ENCODE results near the gene SEC11A. TPM values are rescaled to one million over a fixed set of nuclear protein-coding genes. Genes with fewer than 3 reads are reported as not detected.

SEC11A gene
- total RNA-seq, 1 experiment from 2014 or later = 238 TPM

DNA sequence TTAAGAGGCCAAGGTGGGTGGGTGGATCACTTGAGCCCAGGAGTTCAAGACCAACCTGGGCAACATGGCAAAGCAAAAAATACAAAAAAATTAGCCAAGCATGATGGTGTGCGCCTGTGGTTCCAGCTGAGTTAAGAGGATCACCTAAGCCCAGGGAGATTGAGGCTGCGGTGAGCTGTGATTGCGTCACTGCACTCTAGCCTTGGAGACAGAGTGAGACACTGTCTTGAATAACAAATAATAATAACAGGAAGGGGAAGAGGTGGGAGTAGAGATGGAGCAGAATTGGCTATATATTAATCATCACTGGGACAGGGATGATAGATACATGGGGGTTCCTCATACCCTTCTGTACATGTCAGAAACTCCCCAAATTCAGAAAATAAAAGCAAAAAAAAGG is 34.1 kb downstream of the SEC11A start:
- DNase-seq (ENCODE audit: low spot score) = no peak

GRCh38 chr15:84671211-84671610 is 44.7 kb downstream of the SEC11A start:
- no peak for DNase-seq (ENCODE audit: low spot score)

DNA sequence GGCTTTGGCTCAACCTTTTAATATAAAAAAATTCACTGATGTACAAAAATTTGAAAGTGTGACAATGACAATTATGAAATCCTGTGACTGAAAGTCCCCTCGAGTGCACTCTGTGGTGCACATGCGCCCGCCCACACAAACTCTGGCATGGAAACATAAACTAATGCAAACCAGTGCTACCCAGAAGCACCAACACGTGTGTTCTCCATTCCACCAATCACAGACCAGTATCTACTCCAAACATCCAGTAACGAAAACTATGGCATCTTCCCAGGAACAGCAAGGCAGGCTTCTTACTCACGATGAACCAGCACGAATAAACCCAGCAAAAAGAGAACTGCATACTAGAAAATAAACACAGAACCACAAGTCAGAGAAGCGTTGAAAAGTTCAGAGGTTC is 46.2 kb downstream of the SEC11A start:
- DNase-seq (ENCODE audit: low spot score) = no peak

DNA sequence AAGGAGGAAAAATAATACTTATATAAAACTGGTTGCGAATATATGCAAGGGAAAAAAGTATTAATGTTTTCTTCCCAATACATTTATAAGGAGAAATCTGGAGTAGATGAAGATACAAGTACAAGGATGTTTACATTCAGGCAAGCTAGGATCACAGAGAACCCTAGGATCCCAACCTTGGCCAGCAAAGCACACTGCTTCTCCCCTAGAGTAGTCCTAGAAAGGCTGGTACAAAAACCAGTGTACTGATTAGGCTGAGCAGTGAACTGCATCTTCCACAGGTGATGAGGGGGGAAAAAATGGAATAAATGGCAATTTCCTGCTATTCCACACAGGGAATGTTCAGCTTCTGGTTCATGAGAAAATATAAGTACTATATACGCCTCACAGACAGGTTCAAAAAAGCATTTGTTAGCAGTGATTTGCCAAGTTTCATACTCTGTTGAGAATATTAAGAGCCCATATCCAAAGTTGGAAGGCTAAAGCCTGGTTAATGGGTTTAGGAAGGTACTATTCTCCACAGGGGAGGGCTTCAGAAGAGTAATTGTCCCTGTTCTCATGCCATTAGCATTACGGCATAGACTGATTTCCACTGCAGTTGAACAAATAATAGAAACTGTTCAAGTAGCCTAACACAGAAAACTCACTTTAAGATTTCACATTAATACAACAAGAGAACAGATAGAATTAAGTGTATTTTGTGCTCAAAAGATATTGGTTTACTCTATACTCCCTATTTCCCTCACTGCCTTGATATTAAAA is 47.5 kb downstream of the SEC11A start:
- DNase-seq (ENCODE audit: low spot score) = no peak

GRCh38 chr15:84666373-84666772 is 49.6 kb downstream of the SEC11A start:
- no peak for DNase-seq (ENCODE audit: low spot score)

- DNase-seq (ENCODE audit: low spot score) = no peak
These were observed 54.9 kb downstream of the SEC11A start for GRCh38 chr15:84661001-84661400.

DNA sequence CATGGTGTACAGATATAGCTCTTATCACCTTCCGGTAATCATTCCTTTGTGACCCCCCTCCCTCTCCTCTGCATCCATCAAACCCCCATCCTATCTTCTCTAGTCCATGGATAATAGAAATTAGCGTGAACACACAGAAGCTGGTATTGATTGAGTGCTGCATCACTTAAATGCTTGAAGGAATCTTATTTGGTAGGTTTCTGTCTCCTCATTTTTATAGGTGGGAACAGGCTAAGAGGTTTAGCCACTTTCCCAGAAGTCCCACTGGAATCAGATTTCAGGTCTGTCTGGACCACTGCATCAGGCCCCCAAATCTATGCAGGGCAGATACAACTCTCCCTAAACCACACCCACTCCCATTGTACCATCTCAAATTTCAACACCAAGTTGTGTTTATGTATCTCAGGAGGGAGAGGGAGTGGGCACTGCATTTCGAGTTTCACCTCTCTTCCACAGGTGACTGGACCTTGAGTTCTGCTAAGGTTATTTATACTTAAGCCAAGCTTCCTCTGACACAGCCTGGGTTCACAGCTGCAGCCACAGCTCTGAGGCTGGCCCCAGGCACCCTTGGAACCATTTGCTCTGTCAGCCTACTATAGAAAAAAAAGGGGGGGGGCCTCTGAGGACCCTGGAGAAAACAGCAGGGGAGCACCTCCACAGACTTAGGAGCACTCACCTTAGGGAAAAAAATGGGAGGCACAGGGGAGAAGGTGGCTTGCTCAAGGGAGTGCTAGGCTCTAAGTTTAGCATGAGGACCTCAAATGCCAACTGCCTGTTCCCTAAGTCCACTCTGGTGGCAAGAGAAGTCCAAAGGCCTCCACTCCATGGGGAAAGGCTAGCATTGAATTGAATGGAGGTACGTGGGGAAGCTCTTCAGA is 55.8 kb downstream of the SEC11A start:
- no peak for DNase-seq (ENCODE audit: low spot score)

DNA sequence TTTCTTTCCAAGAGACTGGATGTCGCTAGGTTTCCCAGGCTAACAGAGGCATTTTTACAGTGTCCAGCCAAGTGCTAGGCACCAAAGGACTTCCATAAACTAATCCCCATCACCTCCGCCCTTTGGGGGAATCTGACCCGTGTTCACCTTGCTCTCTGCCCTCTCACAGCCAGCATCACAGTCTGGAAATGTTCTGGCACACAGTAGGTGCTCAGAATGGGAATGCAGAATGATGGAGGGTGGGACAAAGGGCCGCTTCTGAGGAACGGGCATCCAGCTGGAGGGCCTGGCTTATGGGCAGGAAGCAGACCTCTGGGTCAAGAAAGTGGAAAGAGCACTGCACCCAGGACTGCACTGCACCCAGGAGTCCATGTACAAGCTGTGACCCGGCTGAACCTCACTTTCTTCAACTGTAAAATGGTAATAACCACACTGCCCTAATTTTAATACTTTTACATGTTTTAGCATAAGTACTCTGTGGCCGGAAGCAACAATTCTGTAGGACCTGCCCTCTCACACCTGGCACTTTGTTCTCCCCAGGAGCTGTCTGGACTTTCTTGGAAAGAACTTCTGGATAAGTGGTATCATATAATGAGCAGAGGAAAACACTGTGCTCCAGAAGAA is 57.0 kb downstream of the SEC11A start:
- peak; percentile 47 for DNase-seq (ENCODE audit: low spot score)

- peak; percentile 96 for DNase-seq (ENCODE audit: low spot score)
These were observed 57.7 kb downstream of the SEC11A start, which contains the start of gene NMB for GRCh38 chr15:84658080-84658787. Gene NMB, minus strand, starts transcription at chr15:84658199. Its CDS starts 47 bp downstream, at chr15:84658152.

DNA sequence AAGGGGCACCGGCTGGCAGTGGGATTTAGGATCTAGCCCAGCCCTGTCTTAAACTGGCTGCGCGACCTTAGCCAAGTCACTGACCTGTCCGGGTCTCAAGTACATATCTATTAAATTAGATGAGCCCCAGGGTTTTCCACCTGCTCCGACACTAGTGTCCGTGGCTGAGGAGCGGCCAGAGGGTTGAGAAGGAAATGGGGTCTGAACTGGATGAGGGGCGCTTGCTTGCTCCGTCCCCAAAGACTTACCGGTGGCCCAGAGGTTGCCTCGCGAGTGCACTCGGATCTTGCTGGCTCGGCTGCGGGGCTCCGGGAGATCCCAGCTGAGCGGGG is 58.2 kb downstream of the SEC11A start:
- DNase-seq (ENCODE audit: low spot score) = no peak

DNA sequence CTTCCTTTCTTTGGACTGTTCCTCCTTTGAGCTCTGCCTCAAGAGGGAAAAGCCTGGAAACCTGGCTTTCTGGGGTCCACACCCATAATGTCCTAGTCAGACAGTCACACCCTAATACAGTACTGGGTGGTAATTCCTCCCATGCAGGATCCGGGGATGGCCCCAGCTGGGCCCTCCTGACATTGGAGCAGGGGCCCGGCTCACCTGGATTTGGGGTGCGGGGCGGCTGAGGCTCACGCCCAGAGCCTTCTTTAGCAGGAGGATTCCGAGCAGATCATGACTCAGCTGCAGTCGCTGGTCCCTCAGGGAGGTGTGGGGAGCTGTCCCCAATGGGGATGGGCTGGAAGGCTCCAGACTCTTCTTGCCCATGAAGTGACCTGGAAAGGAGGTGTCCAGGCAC is 59.0 kb downstream of the SEC11A start:
- no peak for DNase-seq (ENCODE audit: low spot score)

- peak; percentile 93 for DNase-seq (ENCODE audit: low spot score)
These were observed 61.1 kb downstream of the SEC11A start for GRCh38 chr15:84654689-84655453.

DNA sequence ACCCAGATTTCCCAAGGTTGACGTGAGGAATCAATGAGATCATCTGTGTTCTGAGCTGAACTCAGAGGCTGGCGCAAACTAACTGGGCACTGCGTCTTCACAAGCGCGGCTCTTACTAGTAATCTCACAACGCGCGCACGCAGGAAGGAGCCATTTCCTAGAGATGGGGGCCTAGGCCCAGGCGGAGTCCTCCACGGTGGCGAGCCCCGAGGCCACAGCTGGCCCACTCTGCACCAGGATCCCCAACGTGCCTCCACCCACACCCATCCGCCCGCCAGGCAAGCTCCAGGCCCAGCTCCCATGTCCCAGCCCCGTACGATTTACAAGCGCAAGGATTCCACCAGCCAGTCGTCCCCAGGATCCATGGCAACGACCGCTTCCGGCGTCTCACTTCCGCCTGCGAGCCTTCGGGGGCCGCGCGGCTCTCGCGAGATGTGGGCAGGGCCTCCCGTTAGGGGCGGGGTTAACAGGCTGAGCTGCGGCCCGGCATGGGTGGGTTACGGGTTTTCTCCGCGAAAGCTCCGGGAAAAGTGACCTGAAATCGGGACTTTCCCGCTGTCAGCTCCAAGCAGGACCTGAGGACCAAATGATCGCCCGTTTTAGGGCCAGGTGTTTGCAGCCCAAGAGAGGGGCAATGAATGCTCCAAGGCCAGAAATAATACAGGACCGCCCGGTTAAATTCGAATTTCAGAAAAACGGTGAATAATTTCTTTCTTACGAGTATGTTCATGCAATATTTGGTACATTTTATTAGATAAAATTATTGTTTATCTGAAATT is 61.8 kb downstream of the SEC11A start, which contains the start of gene WDR73:
Gene WDR73 (minus strand): TSS at position 374 of the 779 bp plus-strand sequence. CDS start 9 bp downstream, at position 365.
- DNase-seq (ENCODE audit: low spot score) = peak; percentile 98

DNA sequence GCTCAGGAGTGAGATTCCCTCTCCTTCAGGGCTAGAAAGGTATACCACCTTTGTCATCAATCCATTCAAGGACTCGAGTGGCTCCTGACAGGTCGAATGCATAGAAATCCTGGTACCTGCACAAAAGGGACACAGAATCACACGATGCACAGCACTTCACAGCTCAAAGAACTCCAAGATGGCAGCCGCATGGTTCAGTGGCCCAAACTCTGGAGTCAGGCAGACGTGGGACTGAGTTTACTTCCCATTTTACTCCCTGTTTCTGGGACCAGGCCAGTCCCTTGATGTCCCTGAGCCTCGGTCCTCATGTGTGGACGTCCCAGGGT is 62.4 kb downstream of the SEC11A start:
- DNase-seq (ENCODE audit: low spot score) = no peak

- no peak for DNase-seq (ENCODE audit: low spot score)
These were observed 66.2 kb downstream of the SEC11A start for GRCh38 chr15:84649706-84650105.

GRCh38 chr15:84648539-84648938 is 67.4 kb downstream of the SEC11A start:
- DNase-seq (ENCODE audit: low spot score) = no peak

- DNase-seq (ENCODE audit: low spot score) = no peak
These were observed 68.2 kb downstream of the SEC11A start for GRCh38 chr15:84647726-84648125.

- no peak for DNase-seq (ENCODE audit: low spot score)
These were observed 69.9 kb downstream of the SEC11A start for GRCh38 chr15:84645997-84646396.

DNA sequence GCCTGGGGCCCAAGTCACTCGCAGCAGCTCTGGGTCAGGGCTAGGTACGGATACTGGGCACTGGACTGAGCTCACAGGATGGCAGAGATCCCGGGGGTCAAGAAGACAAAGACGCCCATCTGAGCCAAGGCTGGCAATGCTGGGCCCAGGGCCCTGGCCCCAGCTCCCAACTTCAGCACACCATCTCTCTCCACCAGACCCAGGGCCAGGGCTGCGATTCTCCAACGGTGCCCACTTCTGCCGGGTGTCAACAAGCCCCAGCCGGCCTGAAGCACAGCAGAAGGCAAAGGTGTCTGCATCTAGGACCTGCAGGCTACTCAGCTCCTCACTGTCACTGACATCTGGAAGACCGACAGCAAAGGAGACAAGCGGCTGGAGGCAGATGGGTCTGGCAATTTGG is 70.4 kb downstream of the SEC11A start:
- no peak for DNase-seq (ENCODE audit: low spot score)

GRCh38 chr15:84643838-84644237 is 72.1 kb downstream of the SEC11A start:
- DNase-seq (ENCODE audit: low spot score) = no peak

Measured in HT-29 (cell line).